KMS-11 (cell line): ENCODE results near the gene IQGAP1.

Experiments used
- H2AFZ ChIP-seq: fragments of 200-600 bp; sonication (generic); 2 replicates; pipeline ENCODE4 v1.6.1; 2016; ENCODE audit warnings: antibody characterized with exemption, mixed run types, low read depth
- H3K27ac ChIP-seq: fragments of 200-600 bp; sonication (generic); 2 replicates; pipeline ENCODE4 v1.6.1; 2016; ENCODE audit warnings: mild to moderate bottlenecking, mixed run types
- H3K27me3 ChIP-seq: fragments of 200-600 bp; sonication (generic); 2 replicates; pipeline ENCODE4 v1.6.1; 2017; ENCODE audit warnings: mild to moderate bottlenecking, low read depth, mixed run types, moderate library complexity; ENCODE audit not compliant: insufficient read depth
- H3K36me3 ChIP-seq: fragments of 200-600 bp; sonication (generic); 2 replicates; pipeline ENCODE4 v1.6.1; 2017; ENCODE audit warnings: mild to moderate bottlenecking, mixed run types; ENCODE audit not compliant: insufficient read depth
- H3K4me1 ChIP-seq: fragments of 200-600 bp; sonication (generic); 2 replicates; pipeline ENCODE4 v1.6.1; 2016; ENCODE audit warnings: mild to moderate bottlenecking, low read depth, mixed run types; ENCODE audit not compliant: poor library complexity, severe bottlenecking
- H3K4me2 ChIP-seq: fragments of 200-600 bp; sonication (generic); 2 replicates; pipeline ENCODE4 v1.7.0; 2016; ENCODE audit warnings: mild to moderate bottlenecking, mixed run types
- H3K4me3 ChIP-seq: fragments of 200-600 bp; sonication (generic); IDR thresholded peaks from 2 replicates; pipeline ENCODE4 v1.6.1; 2017; ENCODE audit warnings: low read depth, low read length, mixed read lengths; ENCODE audit not compliant: insufficient read depth
- H3K79me2 ChIP-seq: fragments of 200-600 bp; sonication (generic); 2 replicates; pipeline ENCODE4 v1.6.1; 2016; ENCODE audit warnings: low read depth, mixed run types; ENCODE audit not compliant: insufficient read depth
- H3K9ac ChIP-seq: fragments of 200-600 bp; sonication (generic); 2 replicates; pipeline ENCODE4 v1.6.1; 2016; ENCODE audit warnings: mild to moderate bottlenecking, mixed run types
- H4K20me1 ChIP-seq: fragments of 200-600 bp; sonication (generic); 2 replicates; pipeline ENCODE4 v1.6.1; 2016; ENCODE audit warnings: mild to moderate bottlenecking, mixed run types; ENCODE audit not compliant: insufficient read depth
- TF ChIP-seq, protein P1 (sequence below): fragments of 200-600 bp; sonication (generic); conservative IDR thresholded peaks from 2 replicates; pipeline ENCODE4 v1.6.1; 2017; ENCODE audit warnings: low read depth, mild to moderate bottlenecking, antibody characterized with exemption, low read length, moderate library complexity, mixed read lengths

Gene IQGAP1

DNA sequence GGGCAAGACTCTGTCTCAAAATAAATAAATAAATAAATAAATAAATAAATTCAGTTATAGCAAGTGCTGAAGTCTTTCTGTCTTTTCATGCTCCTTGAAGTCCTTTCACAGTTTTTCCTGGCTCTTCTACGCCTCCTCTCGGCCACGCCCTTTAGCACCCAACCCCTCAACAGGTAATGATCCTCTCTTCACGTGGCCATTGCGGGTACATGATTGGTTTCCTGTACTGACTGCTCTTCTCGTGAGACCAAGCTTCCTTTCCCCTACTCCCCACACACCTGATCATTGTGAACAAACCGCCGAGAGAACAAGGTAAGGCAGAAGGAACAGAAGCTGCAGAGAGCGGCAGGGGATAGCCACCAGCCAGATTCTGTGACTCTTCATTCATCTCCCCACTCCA lies 38.2 kb upstream of the IQGAP1 start:
- H3K9ac ChIP-seq: no peak overlapping the region
- H3K4me1 ChIP-seq: peaks cover 5% of the 10 kb centered on the region
- TF ChIP-seq, protein P1, sequence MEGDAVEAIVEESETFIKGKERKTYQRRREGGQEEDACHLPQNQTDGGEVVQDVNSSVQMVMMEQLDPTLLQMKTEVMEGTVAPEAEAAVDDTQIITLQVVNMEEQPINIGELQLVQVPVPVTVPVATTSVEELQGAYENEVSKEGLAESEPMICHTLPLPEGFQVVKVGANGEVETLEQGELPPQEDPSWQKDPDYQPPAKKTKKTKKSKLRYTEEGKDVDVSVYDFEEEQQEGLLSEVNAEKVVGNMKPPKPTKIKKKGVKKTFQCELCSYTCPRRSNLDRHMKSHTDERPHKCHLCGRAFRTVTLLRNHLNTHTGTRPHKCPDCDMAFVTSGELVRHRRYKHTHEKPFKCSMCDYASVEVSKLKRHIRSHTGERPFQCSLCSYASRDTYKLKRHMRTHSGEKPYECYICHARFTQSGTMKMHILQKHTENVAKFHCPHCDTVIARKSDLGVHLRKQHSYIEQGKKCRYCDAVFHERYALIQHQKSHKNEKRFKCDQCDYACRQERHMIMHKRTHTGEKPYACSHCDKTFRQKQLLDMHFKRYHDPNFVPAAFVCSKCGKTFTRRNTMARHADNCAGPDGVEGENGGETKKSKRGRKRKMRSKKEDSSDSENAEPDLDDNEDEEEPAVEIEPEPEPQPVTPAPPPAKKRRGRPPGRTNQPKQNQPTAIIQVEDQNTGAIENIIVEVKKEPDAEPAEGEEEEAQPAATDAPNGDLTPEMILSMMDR: no peak
- H3K27ac ChIP-seq: no peak overlapping the region
- no peak overlapping the region for H3K4me3 ChIP-seq
- H3K4me2 ChIP-seq: no peak overlapping the region
- H3K36me3 ChIP-seq: no peaks in the 10 kb centered on the region
- H4K20me1 ChIP-seq: no peaks in the 10 kb centered on the region
- no peaks in the 10 kb centered on the region for H3K79me2 ChIP-seq
- no peak overlapping the region for H2AFZ ChIP-seq
- no peaks in the 10 kb centered on the region for H3K27me3 ChIP-seq

- Histone ChIP-seq H3K4me2 (peak overlapping the region; percentile 63), H3K9ac (peak overlapping the region; percentile 56; the same call in 1 of the 2 replicates), H2AFZ (peak overlapping the region; percentile 99), H3K27me3 (no peaks in the 10 kb centered on the region), H3K79me2 (no peaks in the 10 kb centered on the region), H3K4me3 (no peak overlapping the region), H3K4me1 (peaks cover 5% of the 10 kb centered on the region), H3K27ac (no peak overlapping the region), H4K20me1 (no peaks in the 10 kb centered on the region), H3K36me3 (no peaks in the 10 kb centered on the region)
- TF ChIP-seq, protein P1: no peak
These were observed 36.4 kb upstream of the IQGAP1 start for GRCh38 chr15:90351479-90352106.

DNA sequence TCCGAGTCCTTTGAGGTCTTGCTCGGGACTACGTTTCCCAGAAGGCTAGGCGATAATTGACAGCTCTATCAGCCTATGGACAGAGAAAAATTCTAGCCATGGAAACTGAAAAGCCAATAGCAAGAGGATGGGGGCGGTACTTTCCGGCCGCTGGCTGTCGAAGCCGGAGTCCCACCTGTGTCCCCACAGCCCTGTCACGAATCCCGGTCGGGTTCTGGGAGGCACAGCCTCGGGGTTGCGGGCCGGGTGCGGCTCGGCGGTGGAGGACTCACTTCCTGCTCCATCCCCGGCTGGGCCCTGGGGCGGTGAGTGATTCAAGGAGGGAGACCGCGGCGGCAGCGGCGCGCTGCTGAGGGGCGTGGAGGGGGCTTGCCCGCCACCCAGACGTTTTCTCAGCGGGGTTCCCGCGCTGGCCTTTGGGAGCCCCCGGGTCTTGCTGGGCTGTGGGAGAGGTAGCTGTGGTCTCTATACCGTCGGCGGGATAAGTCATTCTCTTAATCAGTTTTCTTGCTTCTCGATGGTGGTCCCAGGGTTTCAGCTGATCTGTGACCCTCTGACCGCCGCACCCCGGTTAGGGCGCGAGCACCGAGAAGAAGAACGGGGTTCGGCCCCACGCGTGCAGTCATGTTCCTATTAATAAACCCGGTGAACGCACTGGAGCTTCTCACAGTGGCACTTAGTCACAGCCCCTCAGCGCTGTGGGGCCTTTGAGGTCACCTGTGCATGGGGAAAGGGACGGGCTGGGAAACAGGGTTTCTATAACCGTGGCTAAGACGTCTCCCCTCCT lies 35.7 kb upstream of the IQGAP1 start, which contains the start of gene ZNF774:
Gene ZNF774, plus strand, starts transcription at position 178 of the 787 bp plus-strand sequence. CDS start 2,377 bp downstream, outside the sequence.
- Histone ChIP-seq H3K4me1 (peaks cover 5% of the 10 kb centered on the region), H2AFZ (peak within 1 kb of the TSS; percentile 99), H3K4me2 (peak within 1 kb of the TSS; percentile 63), H3K79me2 (no peaks in the 10 kb centered on the region), H4K20me1 (no peaks in the 10 kb centered on the region), H3K9ac (peak within 1 kb of the TSS; percentile 56; the same call in 1 of the 2 replicates), H3K36me3 (no peaks in the 10 kb centered on the region), H3K4me3 (no peak within 1 kb of the TSS), H3K27ac (no peak within 1 kb of the TSS), H3K27me3 (no peaks in the 10 kb centered on the region)
- TF ChIP-seq, protein P1: no peak

DNA sequence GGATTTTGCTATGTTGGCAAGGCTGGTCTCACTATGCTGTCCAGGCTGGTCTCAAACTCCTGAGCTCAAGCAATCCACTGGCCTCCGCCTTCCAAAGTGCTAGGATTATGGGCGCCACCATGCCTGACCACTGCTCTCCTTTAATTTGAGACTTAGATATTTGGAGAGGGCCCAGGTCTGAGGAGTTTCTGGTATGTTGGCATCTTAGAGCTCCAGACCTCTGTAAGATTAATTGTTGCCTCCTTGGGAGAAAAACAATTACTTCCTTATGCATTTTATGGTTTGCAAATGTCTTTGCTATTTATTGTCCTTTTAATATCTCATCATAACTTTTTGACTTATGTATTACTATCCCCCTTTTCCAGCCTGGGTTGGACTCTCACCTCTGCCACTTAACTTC lies 33.1 kb upstream of the IQGAP1 start:
- Histone ChIP-seq H3K4me1 (peaks cover 5% of the 10 kb centered on the region), H3K79me2 (no peaks in the 10 kb centered on the region), H3K9ac (no peak overlapping the region), H3K27me3 (no peaks in the 10 kb centered on the region), H2AFZ (no peak overlapping the region), H3K4me3 (no peak overlapping the region), H3K36me3 (no peaks in the 10 kb centered on the region), H3K4me2 (no peak overlapping the region), H4K20me1 (no peaks in the 10 kb centered on the region), H3K27ac (no peak overlapping the region)
- TF ChIP-seq, protein P1: no peak
